HCT116 (cell line): ENCODE measurements around the gene ZNF780B. TPM values are rescaled to one million over a fixed set of nuclear protein-coding genes. Genes with fewer than 3 reads are reported as not detected.

Source experiments
- CBX3 ChIP-seq: IDR thresholded peaks from 2 replicates; pipeline ENCODE4 v1.6.1; 2012; ENCODE audit warnings: low read depth
- POLR2AphosphoS5 ChIP-seq: IDR thresholded peaks from 2 replicates; pipeline ENCODE4 v1.6.1; 2011; ENCODE audit warnings: mild to moderate bottlenecking, low read depth, low read length, moderate library complexity
- RAD21 ChIP-seq: IDR thresholded peaks from 2 replicates; pipeline ENCODE4 v1.6.1; 2012; ENCODE audit warnings: low read depth, mild to moderate bottlenecking
- TCF7L2 ChIP-seq: IDR thresholded peaks from 2 replicates; pipeline ENCODE4 v1.7.0; 2011; ENCODE audit warnings: borderline replicate concordance, inconsistent platforms; ENCODE audit not compliant: insufficient read depth, insufficient read length; ENCODE audit errors: extremely low read depth
- ZFX ChIP-seq: fragments of 450-650 bp; IDR thresholded peaks from 2 replicates; pipeline ENCODE4 v1.6.1; 2017
- total RNA-seq: library from RNA; stranded (reverse); gene quantifications from one replicate; pipeline ENCODE4 v1.2.1, GENCODE V29; 2021; ENCODE audit not compliant: unreplicated experiment
- TF ChIP-seq, protein P1 (sequence below): IDR thresholded peaks from 2 replicates; pipeline ENCODE4 v1.6.1; 2012; ENCODE audit warnings: low read depth
- TF ChIP-seq, protein P2 (sequence below): IDR thresholded peaks from 2 replicates; pipeline ENCODE4 v1.6.1; 2012
- TF ChIP-seq, protein P3 (sequence below), 3 experiments: fragments of 200-600 bp in 1 of 3; sonication (generic) in 1 of 3; IDR thresholded peaks in 2 of 3; conservative IDR thresholded peaks in 1 of 3; 2 replicates each; pipeline ENCODE4 v1.5.1; 2012 to 2017; ENCODE audit warnings: low read depth in 2 of 3, low read length in 2 of 3, antibody characterized with exemption in 1 of 3, borderline replicate concordance in 1 of 3, control low read depth in 1 of 3, mild to moderate bottlenecking in 1 of 3, mixed read lengths in 1 of 3, mixed run types in 1 of 3, moderate library complexity in 1 of 3; ENCODE audit not compliant: insufficient read depth in 1 of 3

ZNF780B gene
- total RNA-seq, 1 experiment from 2014 or later = 10.5 TPM

DNA sequence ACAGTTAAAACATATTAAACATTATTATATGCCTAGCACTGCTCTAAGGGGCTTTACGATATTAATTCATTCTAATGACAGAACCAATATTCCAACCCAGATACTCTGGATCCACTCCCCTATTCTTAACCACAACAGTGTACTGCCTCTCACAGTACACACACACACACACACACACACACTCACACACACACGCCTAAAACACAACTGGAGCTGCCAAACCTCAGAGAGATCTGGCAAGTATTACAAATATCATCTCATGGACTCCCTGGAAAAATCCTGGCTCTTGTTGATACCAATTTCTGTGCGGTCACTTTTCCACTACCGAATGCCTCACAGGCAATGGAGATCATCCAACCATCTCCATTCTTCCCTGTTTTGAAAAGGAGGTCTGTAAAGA, 33.4 kb upstream of the ZNF780B start (continued):
- TF ChIP-seq, protein P1, sequence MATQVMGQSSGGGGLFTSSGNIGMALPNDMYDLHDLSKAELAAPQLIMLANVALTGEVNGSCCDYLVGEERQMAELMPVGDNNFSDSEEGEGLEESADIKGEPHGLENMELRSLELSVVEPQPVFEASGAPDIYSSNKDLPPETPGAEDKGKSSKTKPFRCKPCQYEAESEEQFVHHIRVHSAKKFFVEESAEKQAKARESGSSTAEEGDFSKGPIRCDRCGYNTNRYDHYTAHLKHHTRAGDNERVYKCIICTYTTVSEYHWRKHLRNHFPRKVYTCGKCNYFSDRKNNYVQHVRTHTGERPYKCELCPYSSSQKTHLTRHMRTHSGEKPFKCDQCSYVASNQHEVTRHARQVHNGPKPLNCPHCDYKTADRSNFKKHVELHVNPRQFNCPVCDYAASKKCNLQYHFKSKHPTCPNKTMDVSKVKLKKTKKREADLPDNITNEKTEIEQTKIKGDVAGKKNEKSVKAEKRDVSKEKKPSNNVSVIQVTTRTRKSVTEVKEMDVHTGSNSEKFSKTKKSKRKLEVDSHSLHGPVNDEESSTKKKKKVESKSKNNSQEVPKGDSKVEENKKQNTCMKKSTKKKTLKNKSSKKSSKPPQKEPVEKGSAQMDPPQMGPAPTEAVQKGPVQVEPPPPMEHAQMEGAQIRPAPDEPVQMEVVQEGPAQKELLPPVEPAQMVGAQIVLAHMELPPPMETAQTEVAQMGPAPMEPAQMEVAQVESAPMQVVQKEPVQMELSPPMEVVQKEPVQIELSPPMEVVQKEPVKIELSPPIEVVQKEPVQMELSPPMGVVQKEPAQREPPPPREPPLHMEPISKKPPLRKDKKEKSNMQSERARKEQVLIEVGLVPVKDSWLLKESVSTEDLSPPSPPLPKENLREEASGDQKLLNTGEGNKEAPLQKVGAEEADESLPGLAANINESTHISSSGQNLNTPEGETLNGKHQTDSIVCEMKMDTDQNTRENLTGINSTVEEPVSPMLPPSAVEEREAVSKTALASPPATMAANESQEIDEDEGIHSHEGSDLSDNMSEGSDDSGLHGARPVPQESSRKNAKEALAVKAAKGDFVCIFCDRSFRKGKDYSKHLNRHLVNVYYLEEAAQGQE = no peak
- no peak for TF ChIP-seq CBX3
- TF ChIP-seq, protein P2, sequence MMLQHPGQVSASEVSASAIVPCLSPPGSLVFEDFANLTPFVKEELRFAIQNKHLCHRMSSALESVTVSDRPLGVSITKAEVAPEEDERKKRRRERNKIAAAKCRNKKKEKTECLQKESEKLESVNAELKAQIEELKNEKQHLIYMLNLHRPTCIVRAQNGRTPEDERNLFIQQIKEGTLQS = no peak
- TF ChIP-seq ZFX = no peak
- TF ChIP-seq POLR2AphosphoS5 = no peak
- TF ChIP-seq, protein P3, sequence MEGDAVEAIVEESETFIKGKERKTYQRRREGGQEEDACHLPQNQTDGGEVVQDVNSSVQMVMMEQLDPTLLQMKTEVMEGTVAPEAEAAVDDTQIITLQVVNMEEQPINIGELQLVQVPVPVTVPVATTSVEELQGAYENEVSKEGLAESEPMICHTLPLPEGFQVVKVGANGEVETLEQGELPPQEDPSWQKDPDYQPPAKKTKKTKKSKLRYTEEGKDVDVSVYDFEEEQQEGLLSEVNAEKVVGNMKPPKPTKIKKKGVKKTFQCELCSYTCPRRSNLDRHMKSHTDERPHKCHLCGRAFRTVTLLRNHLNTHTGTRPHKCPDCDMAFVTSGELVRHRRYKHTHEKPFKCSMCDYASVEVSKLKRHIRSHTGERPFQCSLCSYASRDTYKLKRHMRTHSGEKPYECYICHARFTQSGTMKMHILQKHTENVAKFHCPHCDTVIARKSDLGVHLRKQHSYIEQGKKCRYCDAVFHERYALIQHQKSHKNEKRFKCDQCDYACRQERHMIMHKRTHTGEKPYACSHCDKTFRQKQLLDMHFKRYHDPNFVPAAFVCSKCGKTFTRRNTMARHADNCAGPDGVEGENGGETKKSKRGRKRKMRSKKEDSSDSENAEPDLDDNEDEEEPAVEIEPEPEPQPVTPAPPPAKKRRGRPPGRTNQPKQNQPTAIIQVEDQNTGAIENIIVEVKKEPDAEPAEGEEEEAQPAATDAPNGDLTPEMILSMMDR (IDR thresholded peaks at IDR 0.05 in 2 of 3, conservative IDR thresholded peaks at IDR 0.05 in 1 of 3; ENCODE audit: borderline replicate concordance in 1 of 3, insufficient read depth in 1 of 3, low read depth in 2 of 3, low read length in 2 of 3) = no peak
- no peak for TF ChIP-seq RAD21
- no peak for TF ChIP-seq TCF7L2
